CD4-positive, alpha-beta T cell treated with Interleukin-4 for 1 hour (primary cell): ENCODE data around the gene SRSF1.
"Not testable (repeated sequence)": the region's sequence is repeated elsewhere in the genome, so short reads cannot be mapped to it uniquely, and the experiment has no call there.

ENCODE experiments used
- DNase-seq, 2 donors: peaks; one replicate each; pipeline ENCODE4 v3.0.0-alpha.2; 2020 to 2022

Gene SRSF1

GRCh38 chr17:57963149-57963511 lies 43.9 kb downstream of the SRSF1 start:
- no peak for DNase-seq

- no peak for DNase-seq
These were observed 44.5 kb downstream of the SRSF1 start for GRCh38 chr17:57962279-57963148.

- DNase-seq: no peak
These were observed 47.1 kb downstream of the SRSF1 start for GRCh38 chr17:57959929-57960328.

GRCh38 chr17:57958391-57958790 lies 48.7 kb downstream of the SRSF1 start:
- DNase-seq: not testable (repeated sequence)

GRCh38 chr17:57957886-57958285 lies 49.2 kb downstream of the SRSF1 start:
- no peak for DNase-seq

- no peak for DNase-seq
These were observed 49.8 kb downstream of the SRSF1 start for GRCh38 chr17:57957120-57957850.

GRCh38 chr17:57956291-57957119 lies 50.5 kb downstream of the SRSF1 start:
- peak; percentile 38 to 53 for DNase-seq

GRCh38 chr17:57955183-57955931 lies 51.7 kb downstream of the SRSF1 start, which contains the start of gene CUEDC1:
Gene CUEDC1, minus strand, starts transcription at chr17:57955412. Its CDS starts 69,848 bp downstream, at chr17:57885564.
- DNase-seq: peak; percentile 60 to 61

- DNase-seq: no peak
These were observed 52.5 kb downstream of the SRSF1 start for GRCh38 chr17:57954397-57955182.

GRCh38 chr17:57953705-57954396 lies 53.2 kb downstream of the SRSF1 start:
- no peak for DNase-seq
